ENCODE data around the gene IER5L.

IER5L gene

DNA sequence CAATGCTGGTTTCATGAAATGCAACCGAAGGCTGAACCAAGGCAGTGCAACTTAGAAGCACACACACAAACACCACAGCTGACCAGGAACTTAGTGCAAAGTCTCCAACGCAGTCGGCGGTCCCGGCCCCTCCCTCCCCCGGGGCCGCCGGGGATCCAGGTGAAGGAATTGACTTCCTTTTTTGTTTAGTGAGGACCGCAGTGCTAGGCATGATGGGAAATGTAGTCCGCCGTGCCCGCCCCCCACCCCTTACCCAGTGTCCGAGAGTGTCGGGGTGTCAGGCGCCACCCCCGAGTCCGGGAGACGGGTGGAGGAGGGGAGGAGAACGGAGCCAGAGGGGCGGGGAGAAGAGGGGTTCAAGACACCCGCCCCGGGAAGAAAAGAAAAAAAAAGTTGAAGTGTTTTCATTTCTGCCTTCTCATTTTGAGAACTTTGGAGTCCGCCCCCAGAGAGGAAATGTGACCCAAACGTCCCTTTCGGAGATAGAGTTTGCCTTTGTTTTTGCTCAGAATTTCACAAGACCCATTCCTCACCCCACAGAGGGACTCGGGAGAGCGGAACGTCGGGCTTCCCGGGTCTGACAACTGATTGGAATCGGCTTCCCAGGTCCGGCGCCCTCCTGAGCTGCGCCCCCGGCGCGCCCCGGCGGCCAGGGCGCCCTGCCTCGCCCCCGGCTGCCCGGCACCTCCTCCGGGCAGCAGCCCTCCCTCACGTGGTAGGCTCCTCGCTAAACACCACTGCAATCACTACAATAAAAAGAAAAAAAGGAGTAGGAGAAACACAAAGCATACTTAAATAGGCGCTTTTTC lies 2.0 kb downstream of the IER5L start:
- peak overlapping the region; percentile 96 for H3K4me3 ChIP-seq
- peak; percentile 92 for DNase-seq (ENCODE audit: low spot score)
- H3K27ac ChIP-seq: peak overlapping the region; percentile 88 to 98
- TF ChIP-seq CTCF (IDR thresholded peaks at IDR 0.05): no peak

DNA sequence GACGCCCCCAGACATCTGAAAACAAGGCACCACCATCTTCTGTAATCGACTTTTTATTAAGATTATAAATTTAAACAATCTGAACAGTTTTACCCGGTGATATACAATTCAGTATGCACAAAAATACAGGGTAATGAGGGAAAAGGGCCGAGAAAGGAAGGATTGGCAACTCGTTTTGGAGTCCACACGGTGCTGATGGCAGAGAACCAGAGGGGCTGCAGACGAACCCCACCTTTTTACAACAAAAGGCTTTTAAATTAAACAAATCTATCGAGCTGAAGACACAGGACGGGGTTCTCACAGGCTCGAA lies 2.6 kb downstream of the IER5L start:
- TF ChIP-seq CTCF (IDR thresholded peaks at IDR 0.05): no peak
- peak overlapping the region; percentile 88 to 98 for H3K27ac ChIP-seq
- DNase-seq (ENCODE audit: low spot score): no peak
- peak overlapping the region; percentile 96 for H3K4me3 ChIP-seq

DNA sequence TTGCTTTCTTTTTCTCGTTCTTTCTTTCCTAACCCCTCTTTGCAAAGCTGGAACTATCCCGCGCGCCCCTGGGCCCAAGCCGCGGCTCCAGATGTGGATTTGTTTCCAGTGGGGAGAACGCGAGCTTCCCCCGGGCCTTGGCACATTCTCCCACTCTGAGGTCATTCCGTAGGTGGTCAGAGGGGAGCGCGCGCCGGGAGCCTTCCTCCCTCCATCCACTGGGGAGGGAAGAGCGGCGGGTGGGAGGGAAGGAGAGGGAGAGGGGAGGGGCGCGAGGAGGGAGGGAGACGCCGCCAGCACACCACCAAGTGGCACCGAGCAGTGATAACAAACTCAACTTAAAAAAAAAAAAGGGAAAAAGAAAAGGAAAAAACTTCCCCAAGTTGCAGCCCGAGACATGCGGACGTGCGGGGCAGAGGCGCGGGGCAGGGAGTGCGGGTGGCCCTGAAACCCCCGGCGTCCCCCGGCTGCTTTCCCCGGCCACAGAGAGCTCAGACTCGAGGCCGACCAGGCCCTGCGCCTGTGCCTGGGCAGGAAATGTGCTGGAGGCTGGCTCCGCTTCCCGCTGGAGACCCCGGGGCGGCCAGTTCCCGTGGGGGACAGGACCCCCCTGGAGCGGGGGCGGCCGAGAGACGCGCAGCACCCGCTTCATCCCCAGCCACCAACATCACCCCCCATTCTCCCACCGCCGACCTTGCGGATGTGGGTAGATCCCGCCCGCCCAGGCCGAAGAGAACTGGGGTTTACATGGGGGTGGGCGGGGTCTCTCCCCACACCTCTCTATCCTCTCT lies 3.1 kb downstream of the IER5L start:
- H3K27ac ChIP-seq: peak overlapping the region; percentile 88 to 98

DNA sequence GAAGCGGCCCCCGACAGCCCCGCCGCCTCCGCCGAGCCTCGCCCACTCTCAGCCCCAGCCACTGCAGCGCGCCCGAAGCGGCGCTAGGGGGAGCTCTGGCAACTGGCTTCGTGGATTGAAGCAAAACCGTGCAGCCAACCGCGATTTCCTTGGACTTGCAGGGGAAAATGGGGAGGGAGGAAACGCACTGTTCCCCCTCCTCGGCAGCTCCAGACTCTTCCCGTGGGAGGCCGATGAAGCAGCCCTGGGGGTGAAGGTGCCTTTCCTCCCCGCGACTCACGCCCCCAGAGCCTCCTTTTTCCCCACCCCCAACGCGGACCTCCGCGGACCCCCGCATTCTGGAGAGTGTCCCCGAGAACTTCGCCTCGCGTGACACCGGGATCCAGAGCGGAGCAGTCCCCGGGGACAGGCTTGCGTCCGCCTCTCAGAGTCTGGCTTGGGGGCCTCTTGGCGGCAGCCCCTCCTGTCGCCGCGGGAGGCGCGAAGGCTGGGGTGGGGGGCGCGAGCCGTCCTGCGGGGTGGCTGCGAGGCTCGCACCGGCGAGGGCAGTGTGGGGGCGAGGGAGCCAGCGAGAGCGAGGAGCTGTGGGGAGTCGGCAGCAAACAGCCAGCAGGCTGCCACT lies 3.8 kb downstream of the IER5L start:
- H3K27ac ChIP-seq: peak overlapping the region; percentile 88 to 98
- DNase-seq (ENCODE audit: low spot score): peak; percentile 94
- TF ChIP-seq CTCF (IDR thresholded peaks at IDR 0.05): peak; percentile 99
- H3K4me3 ChIP-seq: peak overlapping the region; percentile 96

More for the DNA sequence above, 3.1 kb downstream of the IER5L start:
- peak; percentile 92 for DNase-seq (ENCODE audit: low spot score)
- peak overlapping the region; percentile 96 for H3K4me3 ChIP-seq
- no peak for TF ChIP-seq CTCF (IDR thresholded peaks at IDR 0.05)

DNA sequence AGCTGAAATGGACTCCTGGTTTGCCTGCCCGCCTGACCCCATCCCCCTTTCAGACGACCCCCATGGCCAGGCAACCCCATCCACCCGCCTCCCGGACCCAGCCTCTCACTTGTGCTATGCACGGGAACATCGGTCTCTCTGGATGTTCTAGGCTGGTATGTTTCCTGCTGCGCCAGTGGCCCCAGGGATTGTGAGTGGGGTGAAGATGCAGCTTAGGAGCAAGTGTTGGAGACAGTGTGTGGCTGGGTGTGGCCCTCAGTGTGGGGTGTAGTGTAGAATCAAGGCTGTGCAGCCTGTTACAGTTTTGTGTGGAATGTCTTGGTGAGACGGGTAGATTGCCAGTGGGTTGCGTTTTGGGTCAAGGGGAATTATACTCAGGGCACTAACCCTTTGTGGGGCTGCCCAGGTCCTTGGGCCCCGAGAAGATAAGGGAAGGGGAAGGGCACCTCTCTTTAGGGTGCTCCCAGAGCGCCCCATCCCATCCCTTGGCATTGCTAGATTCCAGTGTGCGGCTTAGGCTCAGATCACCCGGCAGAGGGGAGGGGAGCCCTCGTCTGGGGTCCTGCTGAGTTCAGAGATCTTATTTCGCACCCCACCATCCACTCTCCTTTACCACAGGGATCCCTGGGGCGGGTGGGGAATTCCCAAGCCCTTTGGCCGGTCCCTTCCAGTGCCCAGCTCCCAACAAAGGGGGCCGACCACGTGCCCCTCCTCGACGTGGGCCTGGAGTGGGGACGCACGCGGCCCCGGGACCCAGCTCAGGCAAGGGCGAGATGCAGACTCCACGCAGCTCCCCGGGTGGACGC lies 4.6 kb downstream of the IER5L start:
- DNase-seq (ENCODE audit: low spot score): peak; percentile 77
- Histone ChIP-seq H3K27ac (peak overlapping the region; percentile 88 to 98), H3K4me3 (peak overlapping the region; percentile 96)
- TF ChIP-seq CTCF (IDR thresholded peaks at IDR 0.05): no peak

- Histone ChIP-seq H3K4me3 (no peak overlapping the region), H3K27ac (peak overlapping the region in 1 of 2 donors; percentile 98)
- DNase-seq (ENCODE audit: low spot score): peak; percentile 75
- TF ChIP-seq CTCF (IDR thresholded peaks at IDR 0.05): no peak
These were observed 5.2 kb downstream of the IER5L start for GRCh38 chr9:129172816-129173215.
